ENCODE results near the gene RBFOX1.

GRCh38 chr16:7380441-7380840, 47.8 kb downstream of the RBFOX1 start:
- TF ChIP-seq, protein P1, sequence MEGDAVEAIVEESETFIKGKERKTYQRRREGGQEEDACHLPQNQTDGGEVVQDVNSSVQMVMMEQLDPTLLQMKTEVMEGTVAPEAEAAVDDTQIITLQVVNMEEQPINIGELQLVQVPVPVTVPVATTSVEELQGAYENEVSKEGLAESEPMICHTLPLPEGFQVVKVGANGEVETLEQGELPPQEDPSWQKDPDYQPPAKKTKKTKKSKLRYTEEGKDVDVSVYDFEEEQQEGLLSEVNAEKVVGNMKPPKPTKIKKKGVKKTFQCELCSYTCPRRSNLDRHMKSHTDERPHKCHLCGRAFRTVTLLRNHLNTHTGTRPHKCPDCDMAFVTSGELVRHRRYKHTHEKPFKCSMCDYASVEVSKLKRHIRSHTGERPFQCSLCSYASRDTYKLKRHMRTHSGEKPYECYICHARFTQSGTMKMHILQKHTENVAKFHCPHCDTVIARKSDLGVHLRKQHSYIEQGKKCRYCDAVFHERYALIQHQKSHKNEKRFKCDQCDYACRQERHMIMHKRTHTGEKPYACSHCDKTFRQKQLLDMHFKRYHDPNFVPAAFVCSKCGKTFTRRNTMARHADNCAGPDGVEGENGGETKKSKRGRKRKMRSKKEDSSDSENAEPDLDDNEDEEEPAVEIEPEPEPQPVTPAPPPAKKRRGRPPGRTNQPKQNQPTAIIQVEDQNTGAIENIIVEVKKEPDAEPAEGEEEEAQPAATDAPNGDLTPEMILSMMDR (IDR thresholded peaks at IDR 0.05) = no peak
- TF ChIP-seq POLR2A (IDR thresholded peaks at IDR 0.05) = no peak
